HCT116 (cell line): ENCODE data around the gene HARBI1. TPM values are rescaled to one million over a fixed set of nuclear protein-coding genes. Genes with fewer than 3 reads are reported as not detected.

Experiments used
- ATAC-seq: fragments of 200-7000 bp; cut with Tn5 transposase; 2 replicates; pipeline ENCODE4 v1.9.1; 2020; ENCODE audit warnings: mild to moderate bottlenecking, moderate library complexity
- BruUV-seq: library from RNA; stranded (reverse); fragments of 400-500 nt; replicated peaks from 2 replicates; lab custom pipeline; 2021; lab: Mats Ljungman, UMichigan
- CTCF ChIA-PET: fragments of 300-600 bp; sonication (Branson Sonifier 250); formaldehyde crosslinking; loops from one replicate; lab custom pipeline; 2021; ENCODE audit warnings: antibody characterized with exemption; lab: Charles Lee
- POLR2A ChIA-PET: fragments of 300-600, 350-600 bp; sonication (Branson Sonifier 250); formaldehyde crosslinking; loops from one replicate; lab custom pipeline; 2021; ENCODE audit warnings: antibody characterized with exemption; lab: Charles Lee
- RAD21 ChIA-PET, 2 experiments: fragments of 300-600 bp; sonication (Branson Sonifier 250); formaldehyde crosslinking; loops; one replicate each; lab custom pipeline; 2023; ENCODE audit warnings: low total read pairs in 2 of 2; ENCODE audit not compliant: uncharacterized antibody in 2 of 2, unreplicated experiment in 2 of 2, low non-redundant PET in 1 of 2; lab: Charles Lee
- DNase-seq: peaks from one replicate; pipeline ENCODE4 v3.0.0-alpha.2; 2010; ENCODE audit warnings: low read depth, low spot score
- H2AFZ ChIP-seq: fragments of 200-600 bp; shearing (Covaris generic), sonication (generic); 2 replicates; pipeline ENCODE4 v1.6.1; 2017; ENCODE audit warnings: low read depth, mixed run types, mixed read lengths, antibody characterized with exemption, low read length; ENCODE audit not compliant: poor library complexity, severe bottlenecking
- H3K27ac ChIP-seq: 2 replicates; pipeline ENCODE4 v1.5.1; 2012; ENCODE audit warnings: low read depth, low read length
- H3K27me3 ChIP-seq: fragments of 200-600 bp; sonication (generic); 2 replicates; pipeline ENCODE4 v1.6.1; 2016; ENCODE audit warnings: mixed run types, low read length, mixed read lengths; ENCODE audit not compliant: insufficient read depth
- H3K36me3 ChIP-seq, 2 experiments: fragments of 200-500 bp in 1 of 2; fragments of 200-600 bp in 1 of 2; sonication (Bioruptor generic) in 1 of 2; sonication (generic) in 1 of 2; 2 replicates each; pipeline versions ENCODE4 v1.5.1 to v1.6.1; 2014 to 2016; ENCODE audit warnings: low read length in 2 of 2, inconsistent platforms in 1 of 2, mixed read lengths in 1 of 2, mixed run types in 1 of 2; ENCODE audit not compliant: insufficient read depth in 2 of 2, control insufficient read depth in 1 of 2
- H3K4me1 ChIP-seq, 2 experiments: fragments of 200-600 bp in 1 of 2; sonication (generic) in 1 of 2; 2 replicates each; pipeline versions ENCODE4 v1.5.1 to v1.6.1; 2012 to 2017; ENCODE audit warnings: low read length in 2 of 2, inconsistent platforms in 1 of 2, mild to moderate bottlenecking in 1 of 2, mixed read lengths in 1 of 2, mixed run types in 1 of 2, moderate library complexity in 1 of 2; ENCODE audit not compliant: insufficient read depth in 2 of 2, control insufficient read depth in 1 of 2
- H3K4me2 ChIP-seq: fragments of 200-600 bp; sonication (generic); 2 replicates; pipeline ENCODE4 v1.6.1; 2017; ENCODE audit warnings: mixed run types, low read length, mixed read lengths
- H3K4me3 ChIP-seq, 2 experiments: fragments of 200-600 bp in 1 of 2; sonication (generic) in 1 of 2; replicated peaks in 1 of 2; 2 replicates each; pipeline ENCODE4 v1.5.1; 2011 to 2016; ENCODE audit warnings: low read length in 2 of 2, control low read depth in 1 of 2, low read depth in 1 of 2, mild to moderate bottlenecking in 1 of 2, mixed read lengths in 1 of 2, mixed run types in 1 of 2
- H3K79me2 ChIP-seq: fragments of 200-600 bp; sonication (generic); 2 replicates; pipeline ENCODE4 v1.6.1; 2017; ENCODE audit warnings: mild to moderate bottlenecking, mixed run types, low read length, moderate library complexity, mixed read lengths; ENCODE audit not compliant: insufficient read depth
- H3K9ac ChIP-seq: fragments of 200-600 bp; sonication (generic); 2 replicates; pipeline ENCODE4 v1.6.1; 2016; ENCODE audit warnings: low read length, mixed read lengths
- H3K9me2 ChIP-seq: fragments of 200-600 bp; sonication (generic), shearing (Covaris generic); 2 replicates; pipeline ENCODE4 v1.6.1; 2017; ENCODE audit warnings: mixed run types, mild to moderate bottlenecking, moderate library complexity; ENCODE audit not compliant: insufficient read depth
- H3K9me3 ChIP-seq, 2 experiments: fragments of 200-500 bp in 1 of 2; fragments of 200-600 bp in 1 of 2; sonication (Bioruptor generic) in 1 of 2; sonication (generic) in 1 of 2; 2 replicates each; pipeline ENCODE4 v1.6.1; 2014 to 2017; ENCODE audit warnings: low read length in 2 of 2, mixed read lengths in 2 of 2, inconsistent platforms in 1 of 2, low read depth in 1 of 2, mild to moderate bottlenecking in 1 of 2, mixed run types in 1 of 2, moderate library complexity in 1 of 2; ENCODE audit not compliant: control insufficient read depth in 1 of 2, insufficient read depth in 1 of 2
- H4K20me1 ChIP-seq: fragments of 200-600 bp; sonication (generic), shearing (Covaris generic); 2 replicates; pipeline ENCODE4 v1.6.1; 2017; ENCODE audit warnings: mixed run types, mild to moderate bottlenecking, moderate library complexity; ENCODE audit not compliant: insufficient read depth
- ATF3 ChIP-seq: IDR thresholded peaks from 2 replicates; pipeline ENCODE4 v1.6.1; 2012
- CEBPB ChIP-seq: IDR thresholded peaks from 2 replicates; pipeline ENCODE4 v1.6.1; 2012; ENCODE audit warnings: low read depth
- CTCF ChIP-seq, 3 experiments: fragments of 200-600 bp in 1 of 3; sonication (generic) in 1 of 3; IDR thresholded peaks in 2 of 3; conservative IDR thresholded peaks in 1 of 3; 2 replicates each; pipeline ENCODE4 v1.5.1; 2012 to 2017; ENCODE audit warnings: low read depth in 2 of 3, low read length in 2 of 3, antibody characterized with exemption in 1 of 3, borderline replicate concordance in 1 of 3, control low read depth in 1 of 3, mild to moderate bottlenecking in 1 of 3, mixed read lengths in 1 of 3, mixed run types in 1 of 3, moderate library complexity in 1 of 3; ENCODE audit not compliant: insufficient read depth in 1 of 3
- ELF1 ChIP-seq: IDR thresholded peaks from 2 replicates; pipeline ENCODE4 v1.6.1; 2012; ENCODE audit warnings: low read depth, borderline replicate concordance
- EZH2 ChIP-seq: fragments of 200-600 bp; sonication (generic); IDR thresholded peaks from 2 replicates; pipeline ENCODE4 v1.6.1; 2017; ENCODE audit warnings: antibody characterized with exemption, mixed run types
- EZH2phosphoT487 ChIP-seq: fragments of 200-600 bp; IDR thresholded peaks from 2 replicates; pipeline ENCODE4 v1.6.1; 2018; ENCODE audit warnings: antibody characterized with exemption, borderline replicate concordance
- FOSL1 ChIP-seq: IDR thresholded peaks from 2 replicates; pipeline ENCODE4 v1.6.1; 2012; ENCODE audit warnings: low read depth
- MAX ChIP-seq: IDR thresholded peaks from 2 replicates; pipeline ENCODE4 v1.6.1; 2012
- RAD21 ChIP-seq: IDR thresholded peaks from 2 replicates; pipeline ENCODE4 v1.6.1; 2012; ENCODE audit warnings: low read depth, mild to moderate bottlenecking
- REST ChIP-seq: IDR thresholded peaks from 2 replicates; pipeline ENCODE4 v1.6.1; 2012; ENCODE audit warnings: low read depth
- SIN3A ChIP-seq: IDR thresholded peaks from 2 replicates; pipeline ENCODE4 v1.6.1; 2012; ENCODE audit warnings: low read depth
- SP1 ChIP-seq: IDR thresholded peaks from 2 replicates; pipeline ENCODE4 v1.6.1; 2012; ENCODE audit warnings: low read depth
- TCF7L2 ChIP-seq: IDR thresholded peaks from 2 replicates; pipeline ENCODE4 v1.7.0; 2011; ENCODE audit warnings: borderline replicate concordance, inconsistent platforms; ENCODE audit not compliant: insufficient read depth, insufficient read length; ENCODE audit errors: extremely low read depth
- YY1 ChIP-seq: IDR thresholded peaks from 2 replicates; pipeline ENCODE4 v1.6.1; 2011; ENCODE audit warnings: low read length, low read depth, moderate library complexity, mild to moderate bottlenecking; ENCODE audit not compliant: insufficient replicate concordance; ENCODE audit errors: extremely low read depth
- ZFX ChIP-seq: fragments of 450-650 bp; IDR thresholded peaks from 2 replicates; pipeline ENCODE4 v1.6.1; 2017
- intact Hi-C: fragments of 100-400 bp; cut with micrococcal nuclease; formaldehyde crosslinking; loops from 2 replicates; pipeline ENCODE4 v1.10.0; 2022
- total RNA-seq: library from RNA; stranded (reverse); gene quantifications from one replicate; pipeline ENCODE4 v1.2.1, GENCODE V29; 2021; ENCODE audit not compliant: unreplicated experiment

The HARBI1 gene
- total RNA-seq, 1 experiment from 2014 or later = 1.9 TPM

GRCh38 chr11:46639197-46639839, 22.3 kb upstream of the HARBI1 start:
- TF ChIP-seq FOSL1 = no peak
- no peak for TF ChIP-seq EZH2phosphoT487
- TF ChIP-seq YY1 = no peak
- no peak for TF ChIP-seq TCF7L2
- TF ChIP-seq CEBPB = no peak
- TF ChIP-seq REST = no peak
- TF ChIP-seq MAX = no peak
- TF ChIP-seq SIN3A = no peak
- no peak for TF ChIP-seq ELF1
- TF ChIP-seq ATF3 = no peak
- TF ChIP-seq RAD21 = no peak
- no peak for TF ChIP-seq EZH2
- TF ChIP-seq ZFX = no peak
- TF ChIP-seq SP1 = no peak
- TF ChIP-seq CTCF (IDR thresholded peaks at IDR 0.05 in 2 of 3, conservative IDR thresholded peaks at IDR 0.05 in 1 of 3; ENCODE audit: borderline replicate concordance in 1 of 3, insufficient read depth in 1 of 3, low read depth in 2 of 3, low read length in 2 of 3) = no peak
- ChIA-PET RAD21 (no interaction called here), CTCF (interaction anchor here (0.7 kb wide), 1 partner anchor 9 kb away, joined by 3 read pairs; no protein-coding TSS in a partner anchor), POLR2A (no interaction called here)
- Histone ChIP-seq H3K4me3 (no peak overlapping the region), H2AFZ (no peak overlapping the region), H3K9me2 (no peaks in the 10 kb centered on the region), H3K4me2 (no peak overlapping the region), H3K9me3 (no peaks in the 10 kb centered on the region), H3K9ac (no peak overlapping the region), H3K27ac (no peak overlapping the region), H3K4me1 (peaks cover 0 to 7% of the 10 kb centered on the region in 2 experiments; a peak in 3 of 4 replicates), H4K20me1 (no peaks in the 10 kb centered on the region), H3K27me3 (no peaks in the 10 kb centered on the region), H3K79me2 (no peaks in the 10 kb centered on the region), H3K36me3 (no peaks in the 10 kb centered on the region)
- no peak for DNase-seq
- intact Hi-C loops = no loop called here
- no peak for ATAC-seq
- BruUV-seq = no TSS peak
